Duodenal mucosa (tissue), 2 donors: ENCODE data around the gene NR1H4.
"Not testable (repeated sequence)": the region's sequence is repeated elsewhere in the genome, so short reads cannot be mapped to it uniquely, and the experiment has no call there.

Experiments
- H3K27ac ChIP-seq: one replicate; pipeline ENCODE4 v1.7.0; 2013; ENCODE audit warnings: low read depth, low read length
- H3K27me3 ChIP-seq, 2 donors: one replicate each; pipeline ENCODE4 v1.7.0; 2013; ENCODE audit warnings: low read length in 2 of 2, control low read depth in 1 of 2; ENCODE audit not compliant: insufficient read depth in 2 of 2, control insufficient read depth in 1 of 2
- H3K36me3 ChIP-seq, 2 donors: one replicate each; pipeline ENCODE4 v1.7.0; 2013; ENCODE audit warnings: low read length in 2 of 2, control low read depth in 1 of 2; ENCODE audit not compliant: insufficient read depth in 2 of 2, control insufficient read depth in 1 of 2
- H3K4me1 ChIP-seq, 2 donors: one replicate each; pipeline ENCODE4 v1.7.0; 2013; ENCODE audit warnings: low read length in 2 of 2, control low read depth in 1 of 2; ENCODE audit not compliant: insufficient read depth in 2 of 2, control insufficient read depth in 1 of 2
- H3K4me3 ChIP-seq, 2 donors: one replicate each; pipeline ENCODE4 v1.7.0; 2013; ENCODE audit warnings: low read length in 2 of 2, low read depth in 1 of 2
- H3K9ac ChIP-seq, 2 donors: one replicate each; pipeline ENCODE4 v1.7.0; 2013; ENCODE audit warnings: low read length in 2 of 2, low read depth in 1 of 2
- H3K9me3 ChIP-seq, 2 donors: one replicate each; pipeline ENCODE4 v1.7.0; 2013; ENCODE audit warnings: low read length in 2 of 2, control low read depth in 1 of 2; ENCODE audit not compliant: control insufficient read depth in 1 of 2

Gene NR1H4

GRCh38 chr12:100502718-100503117, 29.1 kb downstream of the NR1H4 start:
- not testable (repeated sequence) for H3K27ac ChIP-seq, H3K36me3 ChIP-seq, H3K9me3 ChIP-seq, H3K27me3 ChIP-seq, H3K9ac ChIP-seq
- H3K4me3 ChIP-seq: peak overlapping the region in 1 of 2 donors; percentile 65
- peaks cover 23 to 28% of the 10 kb centered on the region in 2 donors for H3K4me1 ChIP-seq

GRCh38 chr12:100503228-100503628, 29.6 kb downstream of the NR1H4 start:
- H3K27me3 ChIP-seq: no peaks in the 10 kb centered on the region
- H3K9ac ChIP-seq: peak overlapping the region in 1 of 2 donors; percentile 67
- H3K27ac ChIP-seq: peak overlapping the region; percentile 49
- no peaks in the 10 kb centered on the region for H3K9me3 ChIP-seq
- peaks cover 18 to 23% of the 10 kb centered on the region in 2 donors for H3K4me1 ChIP-seq
- peak overlapping the region; percentile 62 to 65 for H3K4me3 ChIP-seq
- no peaks in the 10 kb centered on the region for H3K36me3 ChIP-seq

GRCh38 chr12:100504804-100505203, 31.1 kb downstream of the NR1H4 start:
- peak overlapping the region; percentile 61 to 67 for H3K9ac ChIP-seq
- H3K36me3 ChIP-seq: no peaks in the 10 kb centered on the region
- H3K9me3 ChIP-seq: no peaks in the 10 kb centered on the region
- H3K4me1 ChIP-seq: peaks cover 9 to 12% of the 10 kb centered on the region in 2 donors
- peak overlapping the region; percentile 71 for H3K27ac ChIP-seq
- no peaks in the 10 kb centered on the region for H3K27me3 ChIP-seq
- peak overlapping the region; percentile 54 to 62 for H3K4me3 ChIP-seq

- H3K27me3 ChIP-seq: no peaks in the 10 kb centered on the region
- H3K9me3 ChIP-seq: no peaks in the 10 kb centered on the region
Observed at GRCh38 chr12:100508751-100509150, 35.1 kb downstream of the NR1H4 start.

GRCh38 chr12:100512692-100513091, 39.0 kb downstream of the NR1H4 start:
- peaks cover 3 to 4% of the 10 kb centered on the region in 2 donors for H3K36me3 ChIP-seq
- H3K4me3 ChIP-seq: no peak overlapping the region
- no peaks in the 10 kb centered on the region for H3K27me3 ChIP-seq
- no peaks in the 10 kb centered on the region for H3K4me1 ChIP-seq
- no peak overlapping the region for H3K27ac ChIP-seq
- H3K9me3 ChIP-seq: no peaks in the 10 kb centered on the region
- no peak overlapping the region for H3K9ac ChIP-seq

More at GRCh38 chr12:100508751-100509150, 35.1 kb downstream of the NR1H4 start:
- Histone ChIP-seq H3K4me3 (no peak overlapping the region), H3K9ac (no peak overlapping the region), H3K4me1 (peaks cover 0 to 3% of the 10 kb centered on the region in 2 donors), H3K36me3 (peaks cover 0 to 4% of the 10 kb centered on the region in 2 donors), H3K27ac (no peak overlapping the region)

- H3K4me1 ChIP-seq: no peaks in the 10 kb centered on the region
- H3K27me3 ChIP-seq: no peaks in the 10 kb centered on the region
- no peaks in the 10 kb centered on the region for H3K9me3 ChIP-seq
- H3K36me3 ChIP-seq: peaks cover 3 to 7% of the 10 kb centered on the region in 2 donors
- H3K9ac ChIP-seq: no peak overlapping the region
- H3K4me3 ChIP-seq: no peak overlapping the region
- H3K27ac ChIP-seq: no peak overlapping the region
Observed at GRCh38 chr12:100515968-100516367, 42.3 kb downstream of the NR1H4 start.

GRCh38 chr12:100518376-100518775, 44.7 kb downstream of the NR1H4 start:
- Histone ChIP-seq H3K4me3 (no peak overlapping the region), H3K9ac (no peak overlapping the region), H3K27me3 (no peaks in the 10 kb centered on the region), H3K4me1 (no peaks in the 10 kb centered on the region), H3K27ac (no peak overlapping the region), H3K36me3 (peaks cover 3 to 4% of the 10 kb centered on the region in 2 donors), H3K9me3 (no peaks in the 10 kb centered on the region)

GRCh38 chr12:100520048-100520769, 46.5 kb downstream of the NR1H4 start:
- Histone ChIP-seq H3K27me3 (no peaks in the 10 kb centered on the region), H3K4me3 (no peak overlapping the region), H3K36me3 (peaks cover 3 to 4% of the 10 kb centered on the region in 2 donors), H3K9ac (no peak overlapping the region), H3K4me1 (peaks cover 2 to 5% of the 10 kb centered on the region in 2 donors), H3K9me3 (no peaks in the 10 kb centered on the region), H3K27ac (no peak overlapping the region)

GRCh38 chr12:100521958-100522357, 48.3 kb downstream of the NR1H4 start:
- Histone ChIP-seq H3K4me3 (no peak overlapping the region), H3K9ac (no peak overlapping the region), H3K9me3 (no peaks in the 10 kb centered on the region), H3K36me3 (peaks cover 0 to 4% of the 10 kb centered on the region in 2 donors), H3K27me3 (no peaks in the 10 kb centered on the region), H3K27ac (no peak overlapping the region), H3K4me1 (peaks cover 9 to 10% of the 10 kb centered on the region in 2 donors)

- Histone ChIP-seq H3K9me3 (no peaks in the 10 kb centered on the region), H3K27me3 (no peaks in the 10 kb centered on the region), H3K27ac (no peak overlapping the region), H3K36me3 (no peaks in the 10 kb centered on the region), H3K4me1 (peaks cover 22 to 23% of the 10 kb centered on the region in 2 donors), H3K4me3 (no peak overlapping the region), H3K9ac (no peak overlapping the region)
Observed at GRCh38 chr12:100528034-100528433, 54.4 kb downstream of the NR1H4 start.
